Ectodermal cell (in vitro differentiated cells): ENCODE results near the gene TBCEL.

Experiments used
- H3K27ac ChIP-seq: 2 replicates; pipeline ENCODE4 v1.7.0; 2013; ENCODE audit warnings: mild to moderate bottlenecking, low read depth, low read length; ENCODE audit not compliant: insufficient read depth, poor library complexity, severe bottlenecking
- H3K27me3 ChIP-seq: 2 replicates; pipeline ENCODE4 v1.7.0; 2013; ENCODE audit warnings: mild to moderate bottlenecking, low read length; ENCODE audit not compliant: insufficient read depth, control insufficient read depth, poor library complexity, severe bottlenecking
- H3K36me3 ChIP-seq: one replicate; pipeline ENCODE4 v1.7.0; 2013; ENCODE audit warnings: low read length; ENCODE audit not compliant: control insufficient read depth, insufficient read depth
- H3K4me1 ChIP-seq: one replicate; pipeline ENCODE4 v1.7.0; 2013; ENCODE audit warnings: low read length; ENCODE audit not compliant: control insufficient read depth, insufficient read depth
- H3K4me3 ChIP-seq: 2 replicates; pipeline ENCODE4 v1.7.0; 2013; ENCODE audit warnings: low read depth, low read length, control low read depth; ENCODE audit not compliant: insufficient read depth
- H3K9me3 ChIP-seq: 2 replicates; pipeline ENCODE4 v1.7.0; 2013; ENCODE audit warnings: mild to moderate bottlenecking, low read length, moderate library complexity; ENCODE audit not compliant: control insufficient read depth
- WGBS, 2 experiments: methylation state at CpG; one replicate each; pipeline ENCODE4 v1.1.7; 2013; ENCODE audit warnings: missing lambda C conversion rate in 2 of 2; 5-methylcytosine and 5-hydroxymethylcytosine counted together

TBCEL gene

DNA sequence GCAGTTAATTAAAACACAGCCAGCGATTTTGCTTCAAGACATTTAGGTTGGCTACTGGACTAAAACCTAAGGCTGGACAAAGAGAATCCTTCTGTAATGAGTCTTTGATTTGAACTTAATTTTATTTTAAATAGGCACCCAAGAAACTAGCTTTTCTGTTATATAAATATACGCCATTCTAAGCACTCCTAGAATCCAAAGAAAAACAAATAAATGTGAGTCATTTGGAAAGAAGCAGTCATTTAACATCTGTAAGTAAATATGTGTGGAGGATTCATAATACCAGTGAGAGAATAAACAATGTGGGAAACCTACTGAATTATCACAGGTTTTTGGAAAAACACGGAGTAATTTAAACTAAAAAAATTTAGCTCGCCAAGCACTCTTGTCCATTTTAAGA lies 76.0 kb downstream of the TBCEL start:
- Histone ChIP-seq H3K4me3 (no peak overlapping the region), H3K4me1 (no peaks in the 10 kb centered on the region)
- WGBS, 2 experiments: 96 to 100% methylated on average over 3 to 4 of the region's 4 CpGs

DNA sequence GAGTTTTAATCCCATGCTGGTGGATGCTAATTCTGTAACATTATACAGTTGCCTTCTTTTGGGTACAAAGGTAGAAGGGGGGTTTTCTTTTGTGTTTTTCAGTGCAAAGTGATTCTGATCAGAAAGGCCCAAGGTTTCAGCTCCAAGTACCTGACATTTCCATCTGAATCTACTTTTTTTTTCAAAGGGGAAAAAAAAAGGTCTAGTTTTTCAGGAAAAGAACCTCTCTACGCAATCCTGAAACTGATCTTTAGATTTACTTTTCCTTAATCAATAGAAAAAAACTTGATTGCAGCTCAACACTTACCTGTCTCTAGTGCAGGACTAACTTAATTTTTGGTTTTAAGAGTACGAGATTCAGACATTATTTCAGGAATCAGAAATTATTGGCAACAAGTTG lies 77.0 kb downstream of the TBCEL start, which contains the start of gene TECTA:
TSS of gene TECTA (plus strand) at position 301 of the 400 bp plus-strand sequence. CDS start 1,423 bp downstream, outside the sequence.
- no peaks in the 10 kb centered on the region for H3K9me3 ChIP-seq
- H3K27ac ChIP-seq: no peak within 1 kb of the TSS
- WGBS, 2 experiments: 83 to 93% methylated on average over 2 of the region's 2 CpGs

More for the DNA sequence above, 76.0 kb downstream of the TBCEL start:
- no peaks in the 10 kb centered on the region for H3K27me3 ChIP-seq
- no peaks in the 10 kb centered on the region for H3K9me3 ChIP-seq
- no peaks in the 10 kb centered on the region for H3K36me3 ChIP-seq
- H3K27ac ChIP-seq: no peak overlapping the region

DNA sequence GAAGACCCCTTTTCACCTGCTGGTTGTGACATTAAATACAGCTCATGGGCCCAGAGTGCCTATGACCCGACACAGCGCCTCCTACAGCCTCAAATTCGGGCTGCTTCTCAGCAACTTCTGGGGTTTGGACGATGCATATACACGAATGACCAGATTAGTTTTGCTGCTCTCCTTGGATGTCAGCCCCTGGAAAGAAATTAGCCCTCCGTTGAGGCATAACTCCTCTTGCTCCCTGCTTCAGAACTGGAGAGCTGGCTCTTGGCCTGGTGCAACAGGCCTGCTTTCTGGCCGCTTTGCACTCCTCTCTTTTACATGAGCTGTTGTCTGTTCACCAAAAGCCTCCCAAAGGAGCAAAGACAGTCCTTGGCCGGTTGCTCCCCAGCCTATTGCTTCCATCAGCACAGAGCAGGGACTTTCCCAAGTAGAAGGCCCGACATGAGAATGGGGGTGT lies 80.4 kb downstream of the TBCEL start:
- WGBS, 2 experiments: 90% methylated on average over 9 of the region's 9 CpGs
- Histone ChIP-seq H3K27me3 (no peaks in the 10 kb centered on the region), H3K4me1 (no peaks in the 10 kb centered on the region), H3K27ac (no peak overlapping the region), H3K36me3 (no peaks in the 10 kb centered on the region), H3K4me3 (no peak overlapping the region), H3K9me3 (no peaks in the 10 kb centered on the region)

More for the DNA sequence above, 77.0 kb downstream of the TBCEL start, which contains the start of gene TECTA:
- Histone ChIP-seq H3K4me1 (no peaks in the 10 kb centered on the region), H3K4me3 (no peak within 1 kb of the TSS), H3K36me3 (no peaks in the 10 kb centered on the region), H3K27me3 (no peaks in the 10 kb centered on the region)

DNA sequence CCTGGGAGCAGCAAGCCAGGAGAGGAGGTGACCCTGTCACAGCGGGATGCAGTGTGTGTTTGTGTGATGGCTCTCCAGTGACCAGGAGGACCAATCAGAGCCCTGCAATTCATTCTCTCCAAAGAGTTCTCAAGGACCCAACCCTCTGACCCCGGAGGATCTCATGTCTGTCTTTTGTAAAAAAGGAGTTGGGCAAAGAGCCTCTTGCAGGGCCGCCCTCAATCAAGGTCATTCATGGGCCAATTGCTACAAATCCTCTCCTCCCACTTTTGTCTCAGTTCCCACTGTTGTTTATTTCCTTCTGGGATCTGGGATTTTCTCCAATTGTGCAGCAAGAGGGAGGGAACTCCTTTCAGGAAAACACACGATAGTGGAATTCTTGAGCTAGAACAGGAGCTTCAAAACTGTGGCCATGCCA lies 81.2 kb downstream of the TBCEL start:
- H3K4me3 ChIP-seq: no peak overlapping the region
- no peaks in the 10 kb centered on the region for H3K36me3 ChIP-seq
- H3K9me3 ChIP-seq: no peaks in the 10 kb centered on the region
- H3K4me1 ChIP-seq: no peaks in the 10 kb centered on the region
- WGBS, 2 experiments: 83 to 97% methylated on average over 4 of the region's 4 CpGs
- no peak overlapping the region for H3K27ac ChIP-seq
- no peaks in the 10 kb centered on the region for H3K27me3 ChIP-seq

DNA sequence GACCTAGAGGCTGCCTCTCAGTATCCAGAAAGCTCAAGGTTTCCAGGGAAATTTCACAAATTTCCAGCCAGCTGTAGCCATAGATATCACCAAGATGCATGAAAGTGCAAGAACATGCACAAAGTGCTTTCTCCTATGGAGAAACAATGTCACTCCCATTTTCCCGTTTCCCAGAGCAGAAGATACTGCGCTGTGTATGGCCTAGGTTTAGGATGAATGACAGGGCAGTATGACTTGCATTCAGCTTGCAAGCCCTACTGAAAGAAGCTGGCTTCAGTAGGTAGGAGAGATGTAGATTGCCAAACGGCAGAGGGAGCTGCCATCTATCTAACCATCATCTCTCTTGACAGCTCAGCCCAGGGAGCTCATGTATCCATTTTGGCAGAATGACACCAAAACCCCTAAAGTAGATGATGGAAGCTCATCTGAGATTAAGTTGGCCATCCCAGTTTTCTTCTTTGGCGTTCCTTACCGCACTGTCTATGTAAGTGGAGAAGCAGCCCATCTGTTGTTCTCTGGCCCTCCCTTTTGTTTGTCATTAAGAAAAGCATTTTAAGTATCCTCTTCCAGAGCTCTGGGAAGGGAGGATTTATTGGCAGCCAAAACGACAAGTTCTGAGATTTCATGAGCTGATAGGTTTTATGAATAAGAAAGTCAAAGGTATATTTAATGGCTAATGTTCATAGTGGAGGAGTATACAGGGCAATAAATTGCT lies 81.7 kb downstream of the TBCEL start:
- Histone ChIP-seq H3K27me3 (no peaks in the 10 kb centered on the region), H3K36me3 (no peaks in the 10 kb centered on the region), H3K27ac (no peak overlapping the region), H3K9me3 (no peaks in the 10 kb centered on the region), H3K4me3 (no peak overlapping the region), H3K4me1 (no peaks in the 10 kb centered on the region)
- WGBS, 2 experiments: 94 to 97% methylated on average over 6 of the region's 6 CpGs

DNA sequence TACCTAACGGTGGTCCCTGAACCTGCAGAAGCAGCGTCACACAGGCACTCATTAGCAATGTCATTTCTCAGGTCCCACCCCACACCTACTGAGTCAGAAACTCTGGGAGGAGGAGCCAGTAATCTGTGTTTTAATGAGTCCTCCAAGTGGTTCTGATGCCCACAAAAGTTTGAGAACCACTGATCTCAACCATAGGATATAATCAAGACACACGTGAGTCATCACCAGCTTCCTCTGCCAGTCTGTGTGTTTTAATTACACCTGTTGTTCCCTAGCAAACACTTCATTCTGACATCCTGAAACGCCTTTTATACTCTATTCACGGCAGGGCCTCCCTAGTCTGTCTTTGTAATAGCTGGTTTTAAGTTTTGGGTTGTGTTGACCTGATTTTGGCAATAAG lies 82.9 kb downstream of the TBCEL start:
- Histone ChIP-seq H3K27me3 (peaks cover 3% of the 10 kb centered on the region), H3K36me3 (no peaks in the 10 kb centered on the region), H3K9me3 (no peaks in the 10 kb centered on the region), H3K27ac (no peak overlapping the region), H3K4me3 (no peak overlapping the region), H3K4me1 (no peaks in the 10 kb centered on the region)
- 72 to 77% methylated on average over 5 of the region's 5 CpGs for WGBS, 2 experiments

DNA sequence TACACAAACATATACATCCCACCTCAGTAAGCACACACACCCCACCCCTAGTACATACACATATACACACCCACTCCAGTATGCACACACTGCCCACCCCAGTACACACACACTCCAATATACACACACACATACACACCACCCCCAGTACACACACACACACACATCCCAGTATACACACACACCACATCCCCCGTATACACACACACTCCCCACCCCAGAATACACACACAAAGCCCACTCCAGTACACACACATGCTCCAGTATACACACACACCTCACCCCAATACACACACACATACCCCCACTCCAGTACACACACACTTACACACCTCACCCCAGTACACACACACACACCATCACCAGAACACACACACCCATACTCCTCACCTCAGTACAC lies 84.5 kb downstream of the TBCEL start:
- no peak overlapping the region for H3K4me3 ChIP-seq
- no peaks in the 10 kb centered on the region for H3K9me3 ChIP-seq
- no peaks in the 10 kb centered on the region for H3K36me3 ChIP-seq
- H3K4me1 ChIP-seq: peaks cover 4% of the 10 kb centered on the region
- peaks cover 3% of the 10 kb centered on the region for H3K27me3 ChIP-seq
- H3K27ac ChIP-seq: no peak overlapping the region
- 0% methylated on average over 1 of the region's 1 CpG for WGBS, 2 experiments

DNA sequence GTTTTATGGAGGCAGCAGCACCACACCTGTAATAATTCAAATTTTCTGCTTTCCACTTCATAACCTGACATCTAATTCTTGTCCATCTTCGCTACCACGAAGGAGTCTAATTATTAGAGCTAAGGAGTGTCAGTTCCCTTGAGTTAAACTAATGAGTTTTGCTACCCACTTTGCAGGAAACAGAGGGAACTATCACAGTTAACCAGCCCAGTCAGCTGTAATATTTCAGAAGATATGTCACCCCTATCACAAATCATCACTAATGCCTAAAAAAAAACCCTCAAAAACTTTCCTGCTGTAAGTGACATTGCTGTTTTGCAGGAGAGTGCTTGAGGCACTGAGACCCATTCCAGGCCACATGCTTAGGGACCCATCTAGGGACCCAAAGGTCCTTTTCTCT lies 85.6 kb downstream of the TBCEL start:
- WGBS, 2 experiments: 97 to 100% methylated on average over 2 of the region's 2 CpGs
- Histone ChIP-seq H3K4me3 (no peak overlapping the region), H3K27me3 (peaks cover 3% of the 10 kb centered on the region), H3K27ac (no peak overlapping the region), H3K4me1 (peaks cover 4% of the 10 kb centered on the region), H3K36me3 (no peaks in the 10 kb centered on the region), H3K9me3 (no peaks in the 10 kb centered on the region)

DNA sequence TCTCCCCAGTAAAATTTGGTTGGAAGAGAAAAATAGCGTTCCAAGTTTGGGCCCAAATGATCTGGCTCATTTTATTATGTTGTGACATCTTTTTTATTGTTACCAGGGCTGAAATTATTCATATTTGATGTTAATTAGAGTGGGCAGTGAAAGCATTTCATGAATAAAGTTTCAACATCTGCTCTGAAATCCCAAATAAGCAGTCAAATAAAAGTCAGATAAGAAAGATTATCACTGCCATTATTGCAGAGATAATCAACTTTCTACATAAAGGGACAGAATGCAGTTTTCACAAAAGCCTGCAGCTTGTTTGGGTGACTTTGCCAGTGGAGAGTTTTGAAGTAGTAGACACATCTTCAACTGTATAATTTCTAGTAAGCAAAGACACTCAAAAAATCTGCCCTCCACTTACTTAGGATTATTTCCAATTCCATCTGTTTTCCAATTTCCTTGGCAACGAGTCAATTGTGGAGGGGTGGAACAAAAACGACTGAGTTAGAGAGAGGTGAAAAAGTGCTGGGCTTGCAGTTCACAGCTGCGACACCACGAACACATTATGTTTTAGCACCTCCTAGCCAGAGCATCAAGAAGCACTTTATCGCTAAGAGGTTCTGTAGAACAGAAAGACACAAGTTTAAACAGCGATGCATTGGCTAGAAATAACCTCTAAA lies 86.1 kb downstream of the TBCEL start:
- Histone ChIP-seq H3K36me3 (no peaks in the 10 kb centered on the region), H3K4me1 (peaks cover 4% of the 10 kb centered on the region), H3K27ac (no peak overlapping the region), H3K9me3 (no peaks in the 10 kb centered on the region), H3K27me3 (peaks cover 3% of the 10 kb centered on the region), H3K4me3 (no peak overlapping the region)
- WGBS, 2 experiments: 91% methylated on average over 7 of the region's 7 CpGs

DNA sequence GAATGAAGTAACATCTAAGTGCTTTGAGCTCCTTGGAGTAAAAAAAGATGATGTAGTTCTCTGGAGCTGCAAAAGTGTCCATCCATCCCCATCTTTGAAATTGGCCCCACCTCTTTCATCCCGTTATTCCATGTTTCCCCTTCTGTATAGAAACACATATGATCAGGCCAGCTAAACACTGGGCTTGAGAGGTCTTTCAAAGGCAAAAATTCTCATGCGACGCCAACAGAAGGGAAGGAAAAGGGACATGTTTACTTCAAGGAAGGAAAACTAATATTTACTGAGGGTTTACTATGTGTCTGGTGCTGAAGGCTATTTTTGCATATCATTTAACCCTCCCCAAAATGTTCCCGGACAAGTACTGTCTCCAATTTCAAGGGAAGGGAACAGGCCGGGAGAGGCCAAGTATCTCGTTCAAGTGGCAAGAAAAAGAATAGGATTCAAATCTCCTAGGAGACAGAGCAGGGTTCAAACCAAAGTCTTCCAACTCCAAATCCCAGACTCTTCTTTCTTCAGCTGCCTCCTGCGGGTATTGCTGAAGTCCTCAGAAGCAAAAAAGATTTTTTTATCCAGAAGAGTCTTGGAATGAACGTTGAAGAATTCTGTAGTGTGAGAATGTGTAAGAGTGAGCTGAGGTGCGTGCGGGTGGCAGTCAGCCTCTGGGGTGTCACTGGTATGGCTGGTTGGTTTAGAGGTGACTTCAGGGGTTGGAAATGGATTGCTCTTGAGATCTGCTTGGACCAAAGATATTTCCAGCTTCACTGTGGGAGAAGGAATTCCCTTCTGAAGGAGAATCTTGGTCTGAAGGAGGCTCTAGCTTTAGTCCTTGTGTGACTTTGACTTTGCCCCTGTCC lies 87.2 kb downstream of the TBCEL start:
- Histone ChIP-seq H3K9me3 (no peaks in the 10 kb centered on the region), H3K27me3 (peaks cover 3% of the 10 kb centered on the region), H3K4me1 (peaks cover 4% of the 10 kb centered on the region), H3K4me3 (no peak overlapping the region), H3K36me3 (no peaks in the 10 kb centered on the region), H3K27ac (no peak overlapping the region)
- 91% methylated on average over 10 of the region's 10 CpGs for WGBS, 2 experiments
